Measurements from ENCODE around the gene MYPOP. TPM values are rescaled to one million over a fixed set of nuclear protein-coding genes. Genes with fewer than 3 reads are reported as not detected.

MYPOP gene
- total RNA-seq, 6 experiments from 2014 or later = 10.2 to 11.2 (median 10.5) TPM

DNA sequence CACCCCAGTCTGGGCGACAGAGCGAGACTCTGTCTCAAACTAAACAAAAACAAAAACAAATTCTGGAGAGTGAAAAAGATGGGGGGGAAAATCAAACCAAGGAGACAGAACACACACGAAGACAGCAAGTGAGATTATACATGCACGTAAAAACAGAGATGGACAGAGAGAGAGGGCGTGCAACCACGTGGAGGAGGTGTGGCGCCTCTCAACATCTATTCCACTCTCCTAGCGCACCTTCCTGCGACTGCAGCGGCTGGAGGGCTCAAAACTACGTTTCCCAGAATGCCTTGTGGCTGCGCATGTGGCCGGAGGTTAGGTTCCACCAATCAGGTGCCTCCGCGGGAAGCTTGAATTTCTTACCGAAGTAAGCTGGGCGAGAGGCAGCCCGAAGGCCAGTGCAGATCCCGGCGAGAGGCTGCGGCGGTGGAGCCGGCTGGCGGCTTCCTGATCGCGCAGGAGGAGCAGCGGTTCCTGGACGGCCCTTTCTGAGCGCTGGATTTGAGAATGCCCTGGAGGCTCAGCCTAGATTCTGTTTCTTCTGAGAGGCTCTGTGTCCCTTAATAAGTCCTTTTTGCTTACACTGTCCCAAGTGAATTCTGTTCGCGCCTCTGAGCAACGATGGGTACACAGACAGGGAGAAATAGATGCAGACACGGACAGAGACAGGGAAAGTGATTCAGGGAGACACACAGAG lies 25.3 kb upstream of the MYPOP start:
- H3K36me3 Mint-ChIP-seq (ENCODE audit: low read depth) = no peaks in the 10 kb centered on the region
- H3K4me3 Mint-ChIP-seq = peak overlapping the region; percentile 58
- TF ChIP-seq, protein P1, sequence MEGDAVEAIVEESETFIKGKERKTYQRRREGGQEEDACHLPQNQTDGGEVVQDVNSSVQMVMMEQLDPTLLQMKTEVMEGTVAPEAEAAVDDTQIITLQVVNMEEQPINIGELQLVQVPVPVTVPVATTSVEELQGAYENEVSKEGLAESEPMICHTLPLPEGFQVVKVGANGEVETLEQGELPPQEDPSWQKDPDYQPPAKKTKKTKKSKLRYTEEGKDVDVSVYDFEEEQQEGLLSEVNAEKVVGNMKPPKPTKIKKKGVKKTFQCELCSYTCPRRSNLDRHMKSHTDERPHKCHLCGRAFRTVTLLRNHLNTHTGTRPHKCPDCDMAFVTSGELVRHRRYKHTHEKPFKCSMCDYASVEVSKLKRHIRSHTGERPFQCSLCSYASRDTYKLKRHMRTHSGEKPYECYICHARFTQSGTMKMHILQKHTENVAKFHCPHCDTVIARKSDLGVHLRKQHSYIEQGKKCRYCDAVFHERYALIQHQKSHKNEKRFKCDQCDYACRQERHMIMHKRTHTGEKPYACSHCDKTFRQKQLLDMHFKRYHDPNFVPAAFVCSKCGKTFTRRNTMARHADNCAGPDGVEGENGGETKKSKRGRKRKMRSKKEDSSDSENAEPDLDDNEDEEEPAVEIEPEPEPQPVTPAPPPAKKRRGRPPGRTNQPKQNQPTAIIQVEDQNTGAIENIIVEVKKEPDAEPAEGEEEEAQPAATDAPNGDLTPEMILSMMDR (IDR thresholded peaks at IDR 0.05) = no peak
- no peaks in the 10 kb centered on the region; the same call in 1 of the 2 replicates for H3K9me3 Mint-ChIP-seq
- peaks cover 7% of the 10 kb centered on the region for H3K4me1 Mint-ChIP-seq (ENCODE audit: low read depth)
- peaks cover 16% of the 10 kb centered on the region for H3K27me3 Mint-ChIP-seq (ENCODE audit: insufficient read depth)
- DNase-seq = peak; percentile 78
- peak overlapping the region; percentile 34; the same call in 1 of the 2 replicates for H3K27ac Mint-ChIP-seq

DNA sequence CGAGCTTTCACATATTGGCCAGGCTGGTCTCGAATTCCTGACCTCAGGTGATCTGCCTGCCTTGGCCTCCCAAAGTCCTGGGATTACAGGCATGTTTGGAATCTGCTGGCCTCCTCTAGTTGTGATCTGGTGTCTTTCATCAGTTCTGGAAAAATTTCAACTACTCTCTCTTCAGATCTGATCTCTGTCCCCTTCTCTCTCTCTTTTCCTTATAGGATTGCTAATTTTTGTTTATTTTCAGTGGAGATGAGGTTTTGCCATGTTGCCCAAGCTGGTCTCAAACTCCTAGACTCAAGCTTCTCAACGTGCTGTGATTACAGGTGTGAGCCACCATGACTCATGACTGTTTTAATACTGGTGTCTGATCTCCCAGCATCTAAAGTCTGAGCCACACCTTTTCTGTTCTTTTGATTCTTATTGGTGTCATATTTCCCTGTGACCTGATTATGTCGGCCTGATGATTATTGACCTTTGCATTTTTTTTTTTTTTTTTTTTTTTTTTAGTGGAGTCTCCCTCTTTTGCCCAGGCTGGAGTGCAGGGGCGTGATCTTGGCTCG lies 22.6 kb upstream of the MYPOP start:
- no peak for DNase-seq
- Mint-ChIP-seq H3K4me3 (no peak overlapping the region), H3K27me3 (ENCODE audit: insufficient read depth) (peaks cover 11% of the 10 kb centered on the region), H3K4me1 (ENCODE audit: low read depth) (peaks cover 7% of the 10 kb centered on the region), H3K27ac (no peak overlapping the region), H3K36me3 (ENCODE audit: low read depth) (no peaks in the 10 kb centered on the region), H3K9me3 (no peaks in the 10 kb centered on the region; the same call in 1 of the 2 replicates)
- TF ChIP-seq, protein P1 (IDR thresholded peaks at IDR 0.05) = no peak

DNA sequence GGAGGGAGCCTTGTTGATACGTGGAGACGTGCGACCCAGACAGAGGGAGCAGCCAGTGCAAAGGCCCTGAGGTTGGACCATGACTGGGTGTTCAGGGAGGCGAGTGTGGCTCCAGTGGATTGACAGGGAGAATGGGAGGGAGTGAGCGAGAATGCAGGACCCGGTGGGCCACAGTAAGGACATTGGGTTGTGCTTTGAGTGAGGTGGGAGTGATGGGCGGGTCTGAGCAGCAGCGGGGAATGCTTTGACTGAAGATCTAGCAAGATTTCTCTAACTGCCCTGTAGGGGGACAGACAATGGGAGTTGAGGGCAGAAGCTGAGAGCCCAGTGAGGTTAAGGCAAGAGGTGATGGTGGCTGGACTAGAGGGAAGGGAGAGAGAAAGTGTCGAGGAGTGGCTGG lies 19.9 kb upstream of the MYPOP start:
- Mint-ChIP-seq H3K4me1 (ENCODE audit: low read depth) (no peaks in the 10 kb centered on the region; the same call in 1 of the 2 replicates), H3K27me3 (ENCODE audit: insufficient read depth) (peaks cover 23% of the 10 kb centered on the region), H3K36me3 (ENCODE audit: low read depth) (no peaks in the 10 kb centered on the region), H3K4me3 (no peak overlapping the region), H3K9me3 (no peaks in the 10 kb centered on the region; the same call in 1 of the 2 replicates), H3K27ac (no peak overlapping the region)
- TF ChIP-seq, protein P1 (IDR thresholded peaks at IDR 0.05) = peak; percentile 54
- no peak for DNase-seq

DNA sequence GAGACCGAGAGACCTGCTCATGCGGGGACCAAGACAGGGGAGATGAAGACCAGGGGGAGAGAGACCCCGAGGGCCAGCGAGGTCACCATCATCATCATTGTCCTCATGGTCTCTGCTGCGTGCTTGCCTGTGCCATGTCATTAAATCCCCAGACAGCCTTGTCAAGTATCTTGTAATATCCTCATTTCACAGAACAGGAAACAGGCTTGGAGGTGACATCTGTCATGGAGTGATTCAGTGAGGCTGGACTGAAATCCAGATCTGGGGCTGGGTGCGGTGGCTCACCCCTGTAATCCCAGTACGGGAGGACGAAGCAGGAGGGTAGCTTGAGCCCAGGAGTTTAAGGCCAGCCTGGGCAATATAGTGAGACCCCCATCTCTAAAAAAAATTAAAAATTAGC lies 18.0 kb upstream of the MYPOP start:
- Mint-ChIP-seq H3K36me3 (ENCODE audit: low read depth) (no peaks in the 10 kb centered on the region), H3K27ac (no peak overlapping the region), H3K4me3 (no peak overlapping the region), H3K9me3 (no peaks in the 10 kb centered on the region; the same call in 1 of the 2 replicates), H3K27me3 (ENCODE audit: insufficient read depth) (peaks cover 28% of the 10 kb centered on the region), H3K4me1 (ENCODE audit: low read depth) (no peaks in the 10 kb centered on the region)
- TF ChIP-seq, protein P1 (IDR thresholded peaks at IDR 0.05) = no peak
- no peak for DNase-seq

DNA sequence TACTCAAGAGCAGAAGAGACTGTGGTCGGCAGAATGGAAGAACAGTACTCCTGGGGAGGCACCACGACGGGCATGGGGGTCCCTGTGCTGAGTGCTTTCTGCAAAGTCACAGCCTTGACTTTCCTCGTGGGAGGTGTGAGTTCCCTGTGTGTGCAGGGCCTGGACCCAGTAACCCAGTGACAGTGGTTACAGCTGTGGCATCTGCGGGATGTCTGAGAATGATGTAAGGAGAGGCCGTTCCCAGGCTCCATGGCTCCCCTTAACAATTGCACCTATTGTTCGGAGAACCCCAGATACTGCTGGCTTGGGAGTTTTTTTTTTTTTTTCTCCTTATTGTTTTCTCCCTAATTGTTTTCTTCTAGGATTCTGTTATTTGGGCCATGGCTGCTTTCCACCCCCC lies 17.3 kb upstream of the MYPOP start:
- DNase-seq = no peak
- H3K36me3 Mint-ChIP-seq (ENCODE audit: low read depth) = no peaks in the 10 kb centered on the region
- H3K4me1 Mint-ChIP-seq (ENCODE audit: low read depth) = no peaks in the 10 kb centered on the region
- H3K27ac Mint-ChIP-seq = no peak overlapping the region
- TF ChIP-seq, protein P1 (IDR thresholded peaks at IDR 0.05) = no peak
- H3K4me3 Mint-ChIP-seq = no peak overlapping the region
- H3K27me3 Mint-ChIP-seq (ENCODE audit: insufficient read depth) = peaks cover 28% of the 10 kb centered on the region
- no peaks in the 10 kb centered on the region for H3K9me3 Mint-ChIP-seq
